Measurements from ENCODE around the gene GRK3. TPM values are rescaled to one million over a fixed set of nuclear protein-coding genes. Genes with fewer than 3 reads are reported as not detected.

GRK3 gene
- total and polyA plus RNA-seq, 2 of the 4 experiments (the other 2 are of a cell fraction): 0.58 to 1.6 TPM

- ChIA-PET POLR2A (ENCODE audit: unreplicated experiment) (interaction anchor here (0.5 kb wide), 1 partner anchor 177 kb away, joined by 5 read pairs; no protein-coding TSS in a partner anchor), CTCF (no interaction called here)
- no TSS peak for BruUV-seq (replicated peaks)
- Histone ChIP-seq H3K27ac (ENCODE audit: insufficient read depth, low read length) (no peak overlapping the region), H3K4me2 (ENCODE audit: low read depth, low read length) (no peak overlapping the region), H2BK20ac (ENCODE audit: low read depth, low read length) (no peak overlapping the region), H4K20me1 (ENCODE audit: insufficient read depth, low read length) (no peaks in the 10 kb centered on the region), H3K23ac (ENCODE audit: low read depth, low read length) (no peak overlapping the region), H3K36me3 (ENCODE audit: control insufficient read depth, insufficient read depth, low read length) (no peaks in the 10 kb centered on the region), H3K4ac (ENCODE audit: low read depth, low read length) (no peak overlapping the region), H3K9ac (ENCODE audit: low read depth, low read length) (no peak overlapping the region), H3K79me1 (ENCODE audit: low read depth in 1 of 2, low read length in 2 of 2) (no peaks in the 10 kb centered on the region), H2AK9ac (replicated peaks; ENCODE audit: low read depth, low read length, poor library complexity) (no peak overlapping the region), H2BK120ac (ENCODE audit: low read depth, low read length) (no peak overlapping the region), H3K4me3 (ENCODE audit: insufficient read depth, low read depth, low read length) (no peak overlapping the region), H3K14ac (replicated peaks; ENCODE audit: low read depth, low read length) (no peak overlapping the region), H3K9me1 (ENCODE audit: insufficient read depth, low read length) (no peaks in the 10 kb centered on the region), H3K9me3 (ENCODE audit: control insufficient read depth, insufficient read depth, low read length) (no peaks in the 10 kb centered on the region), H3K56ac (ENCODE audit: extremely low read depth, insufficient read depth, low read length) (no peak overlapping the region), H2BK5ac (ENCODE audit: low read depth, low read length, poor library complexity, severe bottlenecking) (no peak overlapping the region), H3K18ac (ENCODE audit: low read depth, low read length) (no peak overlapping the region), H2AK5ac (ENCODE audit: low read depth, low read length) (no peak overlapping the region), H2BK15ac (ENCODE audit: low read depth, low read length) (no peak overlapping the region), H3K4me1 (ENCODE audit: control insufficient read depth, insufficient read depth, low read length) (no peaks in the 10 kb centered on the region), H4K8ac (ENCODE audit: low read depth in 2 of 2, low read length in 2 of 2) (no peak overlapping the region), H4K5ac (ENCODE audit: low read depth, low read length) (no peak overlapping the region), H3K27me3 (ENCODE audit: control insufficient read depth, insufficient read depth, low read length) (peaks cover 13% of the 10 kb centered on the region), H2AFZ (replicated peaks; ENCODE audit: low read length, poor library complexity) (no peak overlapping the region), H4K91ac (ENCODE audit: insufficient read depth, low read depth, low read length) (no peak overlapping the region)
- in situ Hi-C loops (cut with MboI; ENCODE audit: low sequenced_read_pairs) (no loop called here), intact Hi-C loops (cut with micrococcal nuclease) (no loop called here), dilution Hi-C loops (cut with HindIII; ENCODE audit: low sequenced_read_pairs, unreplicated experiment) (no loop called here)
- DNase-seq: no peak
- ATAC-seq (ENCODE audit: low read depth): no peak
- TF ChIP-seq RFX5 (IDR thresholded peaks at IDR 0.05; ENCODE audit: low read depth, low read length) (no peak), FOS (IDR thresholded peaks at IDR 0.05; ENCODE audit: low read depth, low read length) (no peak), CHD1 (IDR thresholded peaks at IDR 0.05; ENCODE audit: low read depth, low read length) (no peak)
- TF ChIP-seq, protein P1, sequence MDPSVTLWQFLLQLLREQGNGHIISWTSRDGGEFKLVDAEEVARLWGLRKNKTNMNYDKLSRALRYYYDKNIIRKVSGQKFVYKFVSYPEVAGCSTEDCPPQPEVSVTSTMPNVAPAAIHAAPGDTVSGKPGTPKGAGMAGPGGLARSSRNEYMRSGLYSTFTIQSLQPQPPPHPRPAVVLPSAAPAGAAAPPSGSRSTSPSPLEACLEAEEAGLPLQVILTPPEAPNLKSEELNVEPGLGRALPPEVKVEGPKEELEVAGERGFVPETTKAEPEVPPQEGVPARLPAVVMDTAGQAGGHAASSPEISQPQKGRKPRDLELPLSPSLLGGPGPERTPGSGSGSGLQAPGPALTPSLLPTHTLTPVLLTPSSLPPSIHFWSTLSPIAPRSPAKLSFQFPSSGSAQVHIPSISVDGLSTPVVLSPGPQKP (IDR thresholded peaks at IDR 0.05; ENCODE audit: borderline replicate concordance, low read depth, low read length): no peak
- no CpG with 5 or more reads among the region's 10 CpGs for WGBS, 2 experiments (ENCODE audit: extremely low coverage in 2 of 2, insufficient read length in 1 of 2)
Measured at GRCh38 chr22:25569983-25570382, 5.5 kb downstream of the GRK3 start.

All from IMR-90 (cell line).